T follicular helper cell (primary cell): ENCODE results near the gene ZSCAN5A.
"Not testable (repeated sequence)": the region's sequence is repeated elsewhere in the genome, so short reads cannot be mapped to it uniquely, and the experiment has no call there.

Experiments
- DNase-seq: peaks from one replicate; pipeline ENCODE4 v3.0.0-alpha.2; 2020; ENCODE audit warnings: low read depth

The ZSCAN5A gene

GRCh38 chr19:56207581-56207980, 107.1 kb downstream of the ZSCAN5A start:
- DNase-seq, result not testable (repeated sequence)

DNA sequence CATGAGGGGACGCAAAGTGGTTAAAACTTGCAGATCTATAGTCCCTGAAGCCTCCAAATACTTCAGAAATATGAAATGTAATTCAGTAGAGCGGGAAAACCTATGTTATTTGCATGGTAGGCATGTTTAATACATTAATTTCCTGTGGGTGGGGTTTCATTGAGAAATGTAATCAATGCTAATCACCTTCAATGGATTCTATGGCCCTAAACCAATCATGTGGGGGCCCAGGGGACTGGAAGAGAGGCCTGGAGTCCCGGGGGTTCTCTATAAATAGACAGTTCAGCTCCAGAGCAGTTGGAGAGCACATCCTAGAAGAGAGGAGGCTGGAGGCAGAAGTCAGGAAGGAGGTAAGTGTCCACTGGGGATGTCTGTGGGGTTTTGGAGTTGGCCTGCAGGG, 112.7 kb downstream of the ZSCAN5A start, which contains the start of gene ZSCAN5C:
Gene ZSCAN5C (plus strand): TSS at position 301 of the 400 bp plus-strand sequence. CDS start 3,641 bp downstream, outside the sequence.
- no peak for DNase-seq

DNA sequence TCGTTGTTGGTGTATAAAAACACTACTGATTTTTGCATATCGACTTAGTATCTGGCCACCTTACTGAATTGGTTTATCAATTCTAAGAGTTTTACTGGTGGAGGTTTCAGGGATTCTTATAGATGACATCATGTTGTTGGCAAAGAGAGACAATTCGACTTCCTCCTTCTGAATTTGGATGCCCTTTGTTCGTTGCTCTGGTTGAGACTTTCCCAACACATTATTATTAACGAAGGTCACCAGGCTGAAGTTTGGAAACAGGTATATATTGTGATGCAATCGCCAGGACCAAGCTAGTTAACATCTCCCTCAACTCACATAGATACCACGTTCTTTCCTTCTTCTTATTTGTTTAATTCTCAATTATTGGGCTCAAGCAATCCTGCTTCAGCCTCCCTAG, 115.0 kb downstream of the ZSCAN5A start:
- no peak for DNase-seq

DNA sequence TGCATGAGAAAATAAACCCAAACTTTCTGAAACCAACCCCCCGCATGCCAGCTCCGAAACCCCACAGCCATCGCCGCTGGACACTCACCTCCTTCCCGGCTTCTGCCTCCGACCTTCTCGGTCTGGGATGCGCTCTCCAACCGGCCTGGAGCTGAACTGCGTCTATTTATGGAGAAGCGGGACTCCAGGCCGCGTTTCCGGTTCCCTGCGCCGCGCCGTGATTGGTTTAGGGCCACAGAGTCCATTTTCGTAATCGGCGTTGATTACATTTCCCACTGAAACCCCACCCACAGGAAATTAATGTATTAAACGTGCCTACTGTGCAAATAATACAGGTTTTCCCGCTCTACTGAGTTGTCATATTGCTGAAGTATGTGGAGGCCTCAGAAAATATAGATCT, 117.0 kb downstream of the ZSCAN5A start, which contains the start of gene ZSCAN5B:
Gene ZSCAN5B (minus strand): TSS at position 138 of the 400 bp plus-strand sequence. CDS start 4,731 bp downstream, outside the sequence.
- not testable (repeated sequence) for DNase-seq

DNA sequence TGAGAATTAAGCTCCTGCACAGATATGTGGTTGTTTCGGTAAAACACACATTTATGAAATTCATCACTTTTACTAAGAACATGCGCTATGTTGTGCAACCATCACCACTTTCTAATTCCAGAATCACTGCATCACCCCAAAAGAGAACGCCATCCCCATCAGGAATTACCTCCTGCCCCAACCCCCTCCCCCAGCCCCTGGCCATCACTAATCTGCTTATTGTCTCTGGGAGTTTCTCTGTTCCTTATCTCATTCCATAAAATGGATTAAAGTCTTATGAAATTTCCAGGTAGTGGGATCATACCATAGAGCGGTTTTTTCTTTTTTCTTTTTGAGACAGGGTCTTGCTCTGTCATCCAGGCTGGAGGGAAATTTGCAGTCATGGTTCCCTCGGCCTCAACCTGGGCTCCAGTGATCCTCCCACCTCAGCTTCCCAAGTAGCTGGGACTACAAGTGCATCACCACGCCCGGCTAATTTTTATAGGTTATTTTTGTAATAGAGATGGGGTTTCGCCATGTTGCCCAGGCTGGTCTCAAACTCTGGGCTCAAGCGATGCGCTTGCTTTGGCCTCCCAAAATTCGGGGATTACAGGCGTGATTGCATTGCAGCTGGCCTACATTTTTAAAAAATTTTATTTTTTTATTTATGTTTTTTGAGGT, 120.5 kb downstream of the ZSCAN5A start:
- no peak for DNase-seq

- no peak for DNase-seq
These were observed 122.9 kb downstream of the ZSCAN5A start for GRCh38 chr19:56191711-56192110.

GRCh38 chr19:56191115-56191514, 123.5 kb downstream of the ZSCAN5A start:
- DNase-seq, result no peak

DNA sequence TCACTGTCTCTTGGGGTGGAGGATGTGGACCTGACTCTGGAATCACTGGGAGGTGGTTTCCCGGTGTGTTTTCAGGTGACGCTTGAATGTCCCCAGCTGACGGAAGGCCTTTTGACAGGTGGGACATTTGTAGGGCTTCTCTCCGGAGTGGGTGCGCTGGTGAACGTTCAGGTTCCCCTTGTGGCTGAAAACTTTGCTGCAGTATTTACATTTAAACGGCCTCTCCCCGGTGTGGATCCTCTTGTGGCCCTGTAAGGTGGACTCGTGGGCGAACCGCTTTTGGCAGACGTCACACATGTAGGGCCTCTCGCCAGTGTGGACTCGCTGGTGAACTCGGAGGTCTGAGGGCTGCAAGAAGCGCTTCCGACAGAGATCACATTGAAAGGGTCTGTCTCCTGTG, 124.9 kb downstream of the ZSCAN5A start:
- no peak for DNase-seq

DNA sequence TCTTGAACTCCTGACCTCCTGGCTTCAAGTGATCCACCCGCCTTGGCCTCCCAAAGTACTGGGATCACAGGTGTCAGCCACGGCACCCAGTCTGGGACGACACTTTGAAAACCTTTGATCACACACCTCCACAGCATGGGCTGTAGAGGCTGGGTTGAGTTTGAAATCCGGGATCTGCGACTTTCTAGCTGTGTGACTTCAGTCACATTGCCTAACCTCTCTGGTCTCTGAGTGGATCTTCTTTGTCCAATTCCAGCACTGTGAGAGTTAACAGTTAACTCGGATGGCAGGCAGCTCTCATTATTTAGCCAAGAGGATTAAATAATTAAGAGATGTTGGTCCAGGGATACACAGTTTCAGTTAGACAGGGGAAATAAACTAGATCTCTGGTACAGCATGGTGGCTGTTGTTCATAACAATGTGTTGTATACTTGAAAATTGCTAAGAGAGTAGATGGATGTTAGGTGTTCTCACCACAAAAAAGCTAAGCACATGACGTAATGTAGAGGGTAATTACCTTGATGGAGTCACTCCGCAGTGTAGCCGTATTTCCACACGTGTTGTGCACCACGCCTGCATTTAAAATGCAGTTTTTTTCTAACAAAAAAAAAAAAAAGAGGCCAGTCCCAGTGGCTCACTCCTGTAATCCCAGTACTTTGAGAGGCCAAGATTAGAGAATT, 136.9 kb downstream of the ZSCAN5A start:
- DNase-seq, result no peak

- DNase-seq, result no peak
These were observed 137.8 kb downstream of the ZSCAN5A start for GRCh38 chr19:56176881-56177280.

- DNase-seq, result not testable (repeated sequence)
These were observed 138.3 kb downstream of the ZSCAN5A start for GRCh38 chr19:56176310-56176709.

- DNase-seq, result not testable (repeated sequence)
These were observed 138.8 kb downstream of the ZSCAN5A start, which contains the start of gene GALP for GRCh38 chr19:56175861-56176307. TSS of gene GALP (plus strand) at chr19:56176008. CDS start at chr19:56177109, 1,101 bp downstream.

DNA sequence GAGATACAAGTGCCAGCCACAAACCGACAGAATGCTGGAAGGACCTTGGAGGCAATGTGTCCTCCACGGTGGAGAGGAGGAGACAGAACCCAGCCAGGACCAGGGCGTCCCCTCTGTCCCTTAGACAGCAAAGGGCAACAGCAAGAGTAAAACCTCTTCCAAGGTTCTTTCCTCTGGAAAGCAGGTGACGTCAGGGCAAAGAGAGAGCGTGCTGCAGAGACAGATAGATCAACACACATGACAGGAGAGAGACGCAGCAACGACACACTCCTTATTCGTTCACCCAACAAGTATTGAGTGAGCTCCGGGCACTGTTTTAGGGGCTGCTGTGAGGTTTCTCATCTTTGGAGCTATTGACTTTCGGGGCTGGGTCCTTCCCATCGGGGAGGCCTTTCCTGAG, 140.1 kb downstream of the ZSCAN5A start:
- no peak for DNase-seq

- no peak for DNase-seq
These were observed 140.6 kb downstream of the ZSCAN5A start for GRCh38 chr19:56174086-56174485.
